Measurements from ENCODE around the gene CALCB. TPM values are rescaled to one million over a fixed set of nuclear protein-coding genes. Genes with fewer than 3 reads are reported as not detected.

The CALCB gene
- total and polyA plus RNA-seq, 4 donors, result 0.02 to 1.2 (median 0.39) TPM

GRCh38 chr11:15093432-15093831 is 20.0 kb downstream of the CALCB start:
- no peaks in the 10 kb centered on the region for H3K4me1 ChIP-seq (ENCODE audit: control insufficient read depth in 4 of 4, insufficient read depth in 4 of 4, low read length in 3 of 4)
- H3K36me3 ChIP-seq (ENCODE audit: control insufficient read depth in 4 of 4, insufficient read depth in 3 of 4, low read depth in 1 of 4, low read length in 3 of 4), result no peaks in the 10 kb centered on the region
- no peak overlapping the region for H3K4me3 ChIP-seq (ENCODE audit: low read depth in 1 of 3, low read length in 3 of 3)
- no peaks in the 10 kb centered on the region for H3K9me3 ChIP-seq (ENCODE audit: control insufficient read depth in 4 of 4, low read length in 3 of 4)
- H3K27me3 ChIP-seq (ENCODE audit: control insufficient read depth in 4 of 4, insufficient read depth in 4 of 4, low read length in 3 of 4), result no peaks in the 10 kb centered on the region
- WGBS, result 73% methylated on average over 2 of the region's 2 CpGs
- no peak overlapping the region for H3K27ac ChIP-seq (ENCODE audit: low read depth in 1 of 2, low read length in 2 of 2)
- no peak for DNase-seq (ENCODE audit: low spot score)
- TF ChIP-seq TAF1 (conservative IDR thresholded peaks at IDR 0.05) (no peak), FOXA1 (IDR thresholded peaks at IDR 0.05) (no peak), MAX (IDR thresholded peaks at IDR 0.05) (no peak), YY1 (IDR thresholded peaks at IDR 0.05) (no peak), RXRA (IDR thresholded peaks at IDR 0.05) (no peak), HNF4A (conservative IDR thresholded peaks at IDR 0.05) (no peak), ATF3 (IDR thresholded peaks at IDR 0.05) (no peak), NR2F2 (IDR thresholded peaks at IDR 0.05) (no peak), HNF4G (IDR thresholded peaks at IDR 0.05) (no peak), ZBTB33 (IDR thresholded peaks at IDR 0.05) (no peak), FOXA2 (IDR thresholded peaks at IDR 0.05) (no peak), GABPA (IDR thresholded peaks at IDR 0.05 in 1 of 2, conservative IDR thresholded peaks at IDR 0.05 in 1 of 2) (no peak), RAD21 (IDR thresholded peaks at IDR 0.05) (no peak), CTCF (IDR thresholded peaks at IDR 0.05; ENCODE audit: low read depth, low read length, missing input control) (no peak), REST (IDR thresholded peaks at IDR 0.05) (no peak), SP1 (IDR thresholded peaks at IDR 0.05) (no peak), JUND (IDR thresholded peaks at IDR 0.05) (no peak), EGR1 (IDR thresholded peaks at IDR 0.05; ENCODE audit: low read depth in 2 of 2) (no peak)
- H3K9ac ChIP-seq (ENCODE audit: low read depth in 1 of 2, low read length in 2 of 2), result no peak overlapping the region

Measured in liver (tissue), 9 donors.